HG02763 (cell line): ENCODE measurements around the gene LTBP3.
"Not testable (repeated sequence)": the region's sequence is repeated elsewhere in the genome, so short reads cannot be mapped to it uniquely, and the experiment has no call there.

ENCODE experiments used
- ATAC-seq: cut with Tn5 transposase; IDR thresholded peaks from one replicate; pipeline ENCODE4 v1.9.1; 2021; ENCODE audit warnings: mild to moderate bottlenecking, moderate library complexity; ENCODE audit not compliant: unreplicated experiment

Gene LTBP3

GRCh38 chr11:65538232-65538914, 19.8 kb downstream of the LTBP3 start:
- ATAC-seq: no peak

- no peak for ATAC-seq
Measured at GRCh38 chr11:65537620-65538231, 20.4 kb downstream of the LTBP3 start.

GRCh38 chr11:65537296-65537597, 20.9 kb downstream of the LTBP3 start:
- ATAC-seq: no peak

- ATAC-seq: no peak
Measured at GRCh38 chr11:65536412-65537295, 21.5 kb downstream of the LTBP3 start.

GRCh38 chr11:65535102-65535501, 23.1 kb downstream of the LTBP3 start:
- no peak for ATAC-seq

- no peak for ATAC-seq
Measured at GRCh38 chr11:65532388-65533064, 25.6 kb downstream of the LTBP3 start.

GRCh38 chr11:65530157-65530496, 28.0 kb downstream of the LTBP3 start:
- ATAC-seq: no peak

- no peak for ATAC-seq
Measured at GRCh38 chr11:65529475-65530156, 28.5 kb downstream of the LTBP3 start.

GRCh38 chr11:65528819-65529350, 29.3 kb downstream of the LTBP3 start:
- ATAC-seq: no peak

- no peak for ATAC-seq
Measured at GRCh38 chr11:65526744-65527143, 31.4 kb downstream of the LTBP3 start.

- ATAC-seq: no peak
Measured at GRCh38 chr11:65525546-65526480, 32.3 kb downstream of the LTBP3 start.

- ATAC-seq: peak; percentile 69
Measured at GRCh38 chr11:65524741-65525545, 33.2 kb downstream of the LTBP3 start, which contains the start of gene SCYL1. TSS of gene SCYL1 (plus strand) at chr11:65525083. CDS start at chr11:65525154, 71 bp downstream.

- no peak for ATAC-seq
Measured at GRCh38 chr11:65524014-65524740, 34.0 kb downstream of the LTBP3 start.

- ATAC-seq: not testable (repeated sequence)
Measured at GRCh38 chr11:65523631-65523968, 34.6 kb downstream of the LTBP3 start.

- not testable (repeated sequence) for ATAC-seq
Measured at GRCh38 chr11:65522718-65523630, 35.2 kb downstream of the LTBP3 start.

- not testable (repeated sequence) for ATAC-seq
Measured at GRCh38 chr11:65521777-65522521, 36.2 kb downstream of the LTBP3 start.
